Epithelial cell of proximal tubule (primary cell): ENCODE data around the gene NBL1. TPM values are rescaled to one million over a fixed set of nuclear protein-coding genes. Genes with fewer than 3 reads are reported as not detected.

Source experiments
- DNase-seq: peaks from one replicate; pipeline ENCODE4 v3.0.0-alpha.2; 2011; ENCODE audit warnings: low read depth
- H3K4me3 ChIP-seq: 2 replicates; pipeline ENCODE4 v1.5.1; 2011; ENCODE audit warnings: low read depth, mild to moderate bottlenecking, low read length
- CTCF ChIP-seq: conservative IDR thresholded peaks from 2 replicates; pipeline ENCODE4 v1.5.1; 2012; ENCODE audit warnings: low read depth, mild to moderate bottlenecking, low read length
- total RNA-seq: library from RNA; depleted of rRNA; stranded (reverse); fragments of >200 nt; gene quantifications from 2 replicates; pipeline ENCODE4 v1.2.3, GENCODE V29; 2015

NBL1 gene
- total RNA-seq, 1 donor from 2014 or later, result 64.6 TPM

DNA sequence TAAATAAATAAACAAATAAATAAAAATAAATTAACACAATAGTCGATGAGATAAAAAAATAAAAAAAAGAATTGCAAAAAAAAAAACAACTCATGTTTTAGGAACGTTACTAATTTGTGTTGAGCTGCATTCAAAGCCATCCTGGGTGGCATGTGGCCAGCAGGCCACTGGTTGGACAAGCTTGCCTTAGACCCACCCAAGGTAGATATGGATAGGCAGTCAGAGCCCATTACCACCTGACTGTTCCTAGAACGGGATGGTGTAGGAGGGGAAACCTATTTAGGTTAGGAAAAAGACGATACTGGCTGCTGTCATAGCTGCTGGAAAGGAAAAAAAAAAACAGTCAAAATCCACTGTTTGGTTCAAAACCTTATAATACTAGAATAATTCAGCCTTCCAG is 61.4 kb downstream of the NBL1 start:
- H3K4me3 ChIP-seq, result no peak overlapping the region
- DNase-seq, result no peak
- TF ChIP-seq CTCF, result no peak

DNA sequence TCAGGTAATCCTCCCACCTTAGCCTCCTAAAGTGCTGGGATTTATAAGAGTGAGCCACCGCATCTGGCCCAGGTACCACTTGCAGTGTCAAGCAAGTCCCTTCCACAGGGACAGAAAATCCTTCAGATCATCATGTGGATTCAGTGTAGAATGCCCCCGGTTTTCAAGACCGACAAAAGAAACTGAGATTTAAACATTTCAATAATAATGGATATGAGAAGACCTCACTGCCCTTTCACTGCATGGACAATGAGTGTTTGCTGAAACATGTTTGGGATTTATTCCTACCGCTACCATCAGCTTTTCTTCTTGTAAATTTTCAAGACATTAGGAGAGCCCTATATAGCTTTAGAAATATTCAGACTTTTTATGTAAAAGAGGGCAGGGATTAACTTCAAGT is 62.0 kb downstream of the NBL1 start:
- no peak overlapping the region for H3K4me3 ChIP-seq
- DNase-seq, result no peak
- TF ChIP-seq CTCF, result no peak

Other genes starting within 250 kb of the NBL1 start
- 74.9 and 105 TPM in 2 replicates for gene CAPZB, start 158.8 kb upstream of the NBL1 start, total RNA-seq
- not detected in 2 replicates for gene HTR6, start 20.6 kb downstream of the NBL1 start, total RNA-seq
- 9.8 and 20.0 TPM in 2 replicates for gene TMCO4, start 155.6 kb downstream of the NBL1 start, total RNA-seq
- not detected in 2 replicates for gene RNF186, start 171.0 kb downstream of the NBL1 start, total RNA-seq
- gene OTUD3, start 238.1 kb downstream of the NBL1 start, total RNA-seq, result 2.6 and 3.5 TPM in 2 replicates